ENCODE data around the gene OR2M2. TPM values are rescaled to one million over a fixed set of nuclear protein-coding genes. Genes with fewer than 3 reads are reported as not detected.

Gene OR2M2
- total and polyA plus RNA-seq, 2 of the 13 experiments (the other 11 are each of a cell fraction or from before 2014, with no cell fraction given) = not detected

GRCh38 chr1:248194117-248194516, 19.5 kb downstream of the OR2M2 start:
- BruUV-seq (replicated peaks) = no TSS peak
- Histone ChIP-seq H3K9me3 (ENCODE audit: low read length) (peaks cover 79% of the 10 kb centered on the region), H3K27me3 (ENCODE audit: control insufficient read depth in 1 of 2, insufficient read depth in 2 of 2, low read length in 2 of 2) (no peaks in the 10 kb centered on the region), H3K9ac (ENCODE audit: insufficient read depth, low read depth, low read length) (no peak overlapping the region), H3K36me3 (replicated peaks in 1 of 2; ENCODE audit: control insufficient read depth in 1 of 2, insufficient read depth in 2 of 2, low read length in 2 of 2) (no peaks in the 10 kb centered on the region), H3K4me1 (ENCODE audit: insufficient read depth, low read length) (no peaks in the 10 kb centered on the region), H4K20me1 (ENCODE audit: insufficient read depth, low read length) (no peaks in the 10 kb centered on the region), H3K4me3 (replicated peaks in 1 of 3; ENCODE audit: insufficient read depth in 1 of 3, low read depth in 2 of 3, low read length in 3 of 3) (no peak overlapping the region), H3K4me2 (ENCODE audit: low read depth, low read length) (no peak overlapping the region), H2AFZ (ENCODE audit: low read length) (no peak overlapping the region), H3K27ac (ENCODE audit: extremely low read length, insufficient read depth, low read length) (no peak overlapping the region), H3K79me2 (ENCODE audit: insufficient read depth, low read length) (no peaks in the 10 kb centered on the region)
- DNase-seq (ENCODE audit: low spot score) = no peak
- POLR2A ChIA-PET = no interaction called here
- ATAC-seq = no peak
- in situ Hi-C loops (cut with HindIII; ENCODE audit: extremely low pct_ligation_motif_present, low pct_unique_long_range_greater_than_20kb) (no loop called here), intact Hi-C loops (cut with micrococcal nuclease; ENCODE audit: unreplicated experiment) (no loop called here)
- CTCF ChIA-PET (ENCODE audit: low intra/inter-chr PET ratio, low total read pairs) = no interaction called here
- 11% methylated on average over 1 of the region's 1 CpG for WGBS (ENCODE audit: low lambda C conversion rate)
- no peak for FAIRE-seq
- no peak for TF ChIP-seq HIVEP1 (CRISPR knock-in tag; IDR thresholded peaks at IDR 0.05)
- no peak for TF ChIP-seq MNT (IDR thresholded peaks at IDR 0.05)
- no peak for TF ChIP-seq FOXP4 (CRISPR knock-in tag; IDR thresholded peaks at IDR 0.05)
- no peak for TF ChIP-seq ZNF292 (CRISPR knock-in tag; IDR thresholded peaks at IDR 0.05; ENCODE audit: borderline replicate concordance, low read depth)
- no peak for TF ChIP-seq GMEB2 (CRISPR knock-in tag; IDR thresholded peaks at IDR 0.05; ENCODE audit: low read depth)
- no peak for TF ChIP-seq ERF (CRISPR knock-in tag; IDR thresholded peaks at IDR 0.05)
- TF ChIP-seq CC2D1A (CRISPR knock-in tag; IDR thresholded peaks at IDR 0.05) = no peak
- no peak for TF ChIP-seq ISX (CRISPR knock-in tag; conservative IDR thresholded peaks at IDR 0.05)
- TF ChIP-seq PAF1 (CRISPR knock-in tag; IDR thresholded peaks at IDR 0.05) = no peak
- TF ChIP-seq ZMAT3 (CRISPR knock-in tag; conservative IDR thresholded peaks at IDR 0.05) = no peak

Data from HepG2 (cell line).